ENCODE measurements around the gene GYS1. TPM values are rescaled to one million over a fixed set of nuclear protein-coding genes. Genes with fewer than 3 reads are reported as not detected.
A peak's percentile ranks its signal among the peaks of the same experiment; 100 is the strongest.
"Not testable (repeated sequence)": the region's sequence is repeated elsewhere in the genome, so short reads cannot be mapped to it uniquely, and the experiment has no call there.

The GYS1 gene
- total RNA-seq, 6 experiments from 2014 or later, result 4.7 to 12.5 (median 8.9) TPM

- Histone ChIP-seq H3K4me1 (peaks cover 0 to 18% (median 0%) of the 10 kb centered on the region in 4 donors), H3K4me3 (no peak overlapping the region), H3K27ac (no peak overlapping the region), H3K9me3 (no peaks in the 10 kb centered on the region), H3K27me3 (no peaks in the 10 kb centered on the region), H3K36me3 (no peaks in the 10 kb centered on the region)
- no peak for ATAC-seq
- intact Hi-C loops (cut with DNase I), result no loop called here
- TF ChIP-seq CTCF (IDR thresholded peaks at IDR 0.05) (no peak), POLR2A (IDR thresholded peaks at IDR 0.05) (no peak)
- DNase-seq, result no peak
- 66% methylated on average over 5 of the region's 9 CpGs for WGBS (ENCODE audit: insufficient coverage, low coverage, low lambda C conversion rate, missing lambda C conversion rate)
Measured at GRCh38 chr19:49022116-49022515, 29.0 kb upstream of the GYS1 start.

DNA sequence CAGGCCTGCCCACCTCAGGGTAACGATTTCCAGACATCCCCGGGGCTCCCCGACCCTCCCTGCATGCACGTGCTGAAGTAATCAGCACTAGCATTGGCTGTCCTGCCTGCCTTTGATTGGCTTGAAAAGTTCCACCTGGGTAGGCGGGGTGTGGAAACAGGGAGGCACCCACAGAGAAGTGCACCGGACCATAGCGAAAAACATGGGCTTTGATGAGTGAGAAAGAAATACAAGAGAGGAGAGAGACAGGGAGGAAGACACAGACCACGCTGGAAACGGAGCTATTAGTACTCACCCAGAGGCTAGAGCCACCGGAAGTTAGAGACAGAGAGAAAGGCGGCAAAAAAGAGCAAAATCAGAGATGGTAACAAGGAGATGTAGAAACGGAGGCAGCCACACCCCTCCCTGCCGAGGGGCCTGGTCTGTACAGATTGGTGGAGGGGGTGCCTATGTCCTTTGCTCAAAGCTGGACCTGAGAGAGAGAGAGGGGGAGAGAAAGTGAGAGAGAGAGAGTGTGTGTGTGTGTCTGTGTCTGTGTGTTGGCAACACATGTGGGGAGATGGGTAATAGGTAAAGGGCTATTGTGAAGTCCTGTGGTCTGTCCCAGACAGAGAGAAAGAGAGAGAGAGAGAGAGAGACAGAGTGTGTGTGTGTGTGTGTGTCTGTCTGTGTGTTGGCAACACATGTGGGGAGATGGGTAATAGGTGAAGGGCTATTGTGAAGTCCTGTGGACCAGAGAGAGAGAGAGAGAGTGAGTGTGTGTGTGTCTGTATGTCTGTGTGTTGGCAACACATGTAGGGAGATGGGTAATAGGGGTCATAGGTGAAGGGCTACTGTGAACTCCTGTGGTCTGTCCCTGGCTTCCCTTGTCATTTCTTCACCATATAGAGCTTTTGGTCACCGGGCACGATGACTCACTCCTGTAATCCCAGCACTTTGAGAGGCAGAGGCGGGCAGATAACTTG is 28.1 kb upstream of the GYS1 start:
- TF ChIP-seq CTCF (IDR thresholded peaks at IDR 0.05) (no peak), POLR2A (IDR thresholded peaks at IDR 0.05) (no peak)
- 50% methylated on average over 12 of the region's 16 CpGs for WGBS (ENCODE audit: insufficient coverage, low coverage, low lambda C conversion rate, missing lambda C conversion rate)
- Histone ChIP-seq H3K27ac (no peak overlapping the region), H3K4me3 (no peak overlapping the region), H3K36me3 (no peaks in the 10 kb centered on the region), H3K4me1 (peaks cover 0 to 18% (median 0%) of the 10 kb centered on the region in 4 donors), H3K9me3 (no peaks in the 10 kb centered on the region), H3K27me3 (no peaks in the 10 kb centered on the region)
- no peak for ATAC-seq
- intact Hi-C loops (cut with DNase I), result no loop called here
- DNase-seq, result no peak

- intact Hi-C loops (cut with DNase I), result no loop called here
- Histone ChIP-seq H3K36me3 (peaks cover 0 to under 1% (median 0%) of the 10 kb centered on the region in 4 donors), H3K4me3 (no peak overlapping the region), H3K27ac (no peak overlapping the region), H3K27me3 (no peaks in the 10 kb centered on the region), H3K9me3 (no peaks in the 10 kb centered on the region), H3K4me1 (peaks cover 0 to 18% (median 0%) of the 10 kb centered on the region in 4 donors)
- DNase-seq, result no peak
- WGBS (ENCODE audit: insufficient coverage, low coverage, low lambda C conversion rate, missing lambda C conversion rate), result 76% methylated on average over 4 of the region's 11 CpGs
- TF ChIP-seq CTCF (IDR thresholded peaks at IDR 0.05), result no peak
- TF ChIP-seq POLR2A (IDR thresholded peaks at IDR 0.05), result no peak
- no peak for ATAC-seq
Measured at GRCh38 chr19:49020342-49020741, 27.2 kb upstream of the GYS1 start.

- WGBS (ENCODE audit: insufficient coverage, low coverage, low lambda C conversion rate, missing lambda C conversion rate), result 24% methylated on average over 6 of the region's 41 CpGs
- peaks cover 0 to 4% (median 0%) of the 10 kb centered on the region in 4 donors for H3K36me3 ChIP-seq
- no peak overlapping the region for H3K27ac ChIP-seq
- no peak for TF ChIP-seq CTCF (IDR thresholded peaks at IDR 0.05)
- TF ChIP-seq POLR2A (IDR thresholded peaks at IDR 0.05), result no peak
- intact Hi-C loops (cut with DNase I), result no loop called here
- peaks cover 0 to 18% (median 0%) of the 10 kb centered on the region in 4 donors for H3K4me1 ChIP-seq
- peak overlapping the region in 2 of 3 donors; percentile 11 to 18 for H3K4me3 ChIP-seq
- peak; percentile 72 to 80 (median 76) for ATAC-seq
- peak; percentile 74 to 83 (median 77) for DNase-seq
- no peaks in the 10 kb centered on the region for H3K9me3 ChIP-seq
- H3K27me3 ChIP-seq, result no peaks in the 10 kb centered on the region
Measured at GRCh38 chr19:49019242-49019932, 26.3 kb upstream of the GYS1 start.

GRCh38 chr19:49018388-49019241 is 25.5 kb upstream of the GYS1 start:
- intact Hi-C loops (cut with DNase I); H3K27ac ChIP-seq; DNase-seq; H3K36me3 ChIP-seq; H3K27me3 ChIP-seq; H3K9me3 ChIP-seq: not testable (repeated sequence)
- H3K4me1 ChIP-seq, result peaks cover 0 to 18% (median 0%) of the 10 kb centered on the region in 4 donors
- peak; percentile 6 to 41 (median 18) for ATAC-seq
- 8% methylated on average over 8 of the region's 50 CpGs for WGBS (ENCODE audit: insufficient coverage, low coverage, low lambda C conversion rate, missing lambda C conversion rate)
- peak overlapping the region; percentile 29 to 39 (median 36) for H3K4me3 ChIP-seq
